A673 (cell line): Measurements from ENCODE around the gene STAMBP.

ENCODE experiments used
- EZH2 ChIP-seq: fragments of 200-600 bp; sonication (generic); IDR thresholded peaks from 2 replicates; pipeline ENCODE4 v1.6.1; 2017; ENCODE audit warnings: borderline replicate concordance, low read depth, mild to moderate bottlenecking, mixed read lengths, antibody characterized with exemption, low read length; ENCODE audit not compliant: poor library complexity, severe bottlenecking
- TF ChIP-seq, protein P1 (sequence below): fragments of 300-800, 200-600 bp; sonication (generic); conservative IDR thresholded peaks from 2 replicates; pipeline ENCODE4 v1.5.1; 2017; ENCODE audit warnings: low read depth, mild to moderate bottlenecking, antibody characterized with exemption, low read length, moderate library complexity, mixed read lengths

DNA sequence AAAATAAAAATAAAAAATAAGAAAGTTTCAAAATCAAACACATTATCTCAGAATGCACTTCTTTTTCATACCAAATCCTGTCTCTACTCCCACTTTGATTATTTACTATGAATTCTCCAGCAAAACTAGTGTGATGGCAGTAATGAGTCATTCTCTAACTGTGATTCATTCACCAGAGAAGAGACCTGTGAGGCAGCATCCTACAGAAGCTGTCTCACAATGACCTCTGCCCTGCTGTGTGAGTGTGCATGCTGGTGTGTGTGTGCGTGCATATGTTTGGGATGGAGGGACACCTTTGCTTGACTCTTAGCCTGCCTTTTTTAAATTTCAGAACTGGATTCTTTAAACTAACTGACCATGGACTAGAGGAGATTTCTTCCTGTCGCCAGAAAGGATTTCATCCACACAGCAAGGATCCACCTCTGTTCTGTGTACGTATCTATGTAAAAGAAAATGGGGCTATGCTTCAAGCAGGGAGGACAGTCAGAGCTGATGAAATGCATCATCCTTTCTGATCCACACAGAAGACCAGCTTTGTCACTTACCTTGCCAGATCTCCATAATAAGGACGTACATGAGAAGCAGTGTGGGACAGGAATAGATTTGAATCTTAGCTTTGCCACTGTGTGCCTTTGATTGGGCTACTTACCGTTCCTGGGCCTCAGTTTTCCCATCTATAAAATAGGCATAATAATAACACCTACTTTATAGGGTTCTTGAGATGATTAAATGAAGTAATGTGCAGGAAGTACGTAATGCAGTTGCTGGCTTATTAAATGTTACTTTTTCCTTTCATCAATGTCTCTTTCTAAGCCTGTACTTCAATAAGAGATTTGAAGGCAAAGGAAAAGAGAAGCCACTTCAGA lies 31.2 kb downstream of the STAMBP start:
- TF ChIP-seq, protein P1, sequence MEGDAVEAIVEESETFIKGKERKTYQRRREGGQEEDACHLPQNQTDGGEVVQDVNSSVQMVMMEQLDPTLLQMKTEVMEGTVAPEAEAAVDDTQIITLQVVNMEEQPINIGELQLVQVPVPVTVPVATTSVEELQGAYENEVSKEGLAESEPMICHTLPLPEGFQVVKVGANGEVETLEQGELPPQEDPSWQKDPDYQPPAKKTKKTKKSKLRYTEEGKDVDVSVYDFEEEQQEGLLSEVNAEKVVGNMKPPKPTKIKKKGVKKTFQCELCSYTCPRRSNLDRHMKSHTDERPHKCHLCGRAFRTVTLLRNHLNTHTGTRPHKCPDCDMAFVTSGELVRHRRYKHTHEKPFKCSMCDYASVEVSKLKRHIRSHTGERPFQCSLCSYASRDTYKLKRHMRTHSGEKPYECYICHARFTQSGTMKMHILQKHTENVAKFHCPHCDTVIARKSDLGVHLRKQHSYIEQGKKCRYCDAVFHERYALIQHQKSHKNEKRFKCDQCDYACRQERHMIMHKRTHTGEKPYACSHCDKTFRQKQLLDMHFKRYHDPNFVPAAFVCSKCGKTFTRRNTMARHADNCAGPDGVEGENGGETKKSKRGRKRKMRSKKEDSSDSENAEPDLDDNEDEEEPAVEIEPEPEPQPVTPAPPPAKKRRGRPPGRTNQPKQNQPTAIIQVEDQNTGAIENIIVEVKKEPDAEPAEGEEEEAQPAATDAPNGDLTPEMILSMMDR: no peak
- TF ChIP-seq EZH2: no peak
